Tibial artery (tissue), 4 donors: ENCODE results near the gene VSIG8.

Experiments
- DNase-seq, 2 donors: peaks; one replicate each; pipeline ENCODE4 v3.0.0-alpha.2; 2019
- H3K27ac ChIP-seq, 2 donors: fragments of 200-600 bp; sonication (generic) in 1 of 2; 1 replicate in 1 of 2; 2 replicates in 1 of 2; pipeline ENCODE4 v1.5.1; 2018 to 2019; ENCODE audit warnings: mild to moderate bottlenecking in 1 of 2
- H3K27me3 ChIP-seq, 2 donors: fragments of 200-600 bp; sonication (generic) in 1 of 2; one replicate each; pipeline versions ENCODE4 v1.5.1 to v1.6.0; 2016 to 2019
- H3K36me3 ChIP-seq, 3 donors: fragments of 200-600 bp; sonication (generic) in 2 of 3; one replicate each; pipeline ENCODE4 v1.5.1; 2016 to 2019; ENCODE audit warnings: mild to moderate bottlenecking in 2 of 3
- H3K4me1 ChIP-seq, 4 donors: fragments of 200-600 bp; sonication (generic) in 2 of 4; 1 replicate in 3 of 4; 2 replicates in 1 of 4; pipeline ENCODE4 v1.5.1; 2016 to 2019
- H3K4me3 ChIP-seq, 2 donors: fragments of 200-600 bp; sonication (generic) in 1 of 2; 1 replicate in 1 of 2; 2 replicates in 1 of 2; pipeline ENCODE4 v1.5.1; 2018 to 2019; ENCODE audit warnings: mild to moderate bottlenecking in 2 of 2
- H3K9me3 ChIP-seq, 3 donors: fragments of 200-600 bp; sonication (generic) in 1 of 3; one replicate each; pipeline ENCODE4 v1.5.1; 2016 to 2019
- intact Hi-C: fragments of 100-400 bp; cut with DNase I; formaldehyde crosslinking; loops from one replicate; pipeline ENCODE4 v1.15.0; 2023; ENCODE audit warnings: low total_unique reads
- TF ChIP-seq, protein P1 (sequence below), 2 experiments: fragments of 200-600 bp in 1 of 2; fragments of 450-650 bp in 1 of 2; IDR thresholded peaks; one replicate each; pipeline ENCODE4 v1.5.1; 2017 to 2019; ENCODE audit warnings: antibody characterized with exemption in 2 of 2, mild to moderate bottlenecking in 1 of 2, moderate library complexity in 1 of 2

Gene VSIG8

DNA sequence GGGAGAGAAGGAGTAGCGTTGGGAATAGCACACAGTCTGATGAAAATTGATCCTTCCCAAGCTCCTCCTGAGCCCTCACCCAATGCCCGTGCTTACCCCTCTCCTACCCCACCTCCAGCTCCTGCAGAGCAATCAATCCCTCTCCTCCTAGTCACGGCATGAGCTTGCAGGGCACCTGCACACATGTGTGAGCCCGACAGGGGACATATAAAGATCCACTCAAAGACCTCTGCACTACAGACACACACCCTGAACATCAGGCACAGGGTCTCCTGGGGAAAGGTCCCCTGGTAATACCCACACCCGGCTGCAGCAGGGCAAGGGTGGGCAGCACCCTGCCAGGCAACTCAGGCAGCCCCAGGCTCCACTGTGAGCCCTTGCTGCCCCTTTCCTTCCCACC lies 426 bp downstream of the VSIG8 start:
- H3K27ac ChIP-seq: no peak overlapping the region
- TF ChIP-seq, protein P1, sequence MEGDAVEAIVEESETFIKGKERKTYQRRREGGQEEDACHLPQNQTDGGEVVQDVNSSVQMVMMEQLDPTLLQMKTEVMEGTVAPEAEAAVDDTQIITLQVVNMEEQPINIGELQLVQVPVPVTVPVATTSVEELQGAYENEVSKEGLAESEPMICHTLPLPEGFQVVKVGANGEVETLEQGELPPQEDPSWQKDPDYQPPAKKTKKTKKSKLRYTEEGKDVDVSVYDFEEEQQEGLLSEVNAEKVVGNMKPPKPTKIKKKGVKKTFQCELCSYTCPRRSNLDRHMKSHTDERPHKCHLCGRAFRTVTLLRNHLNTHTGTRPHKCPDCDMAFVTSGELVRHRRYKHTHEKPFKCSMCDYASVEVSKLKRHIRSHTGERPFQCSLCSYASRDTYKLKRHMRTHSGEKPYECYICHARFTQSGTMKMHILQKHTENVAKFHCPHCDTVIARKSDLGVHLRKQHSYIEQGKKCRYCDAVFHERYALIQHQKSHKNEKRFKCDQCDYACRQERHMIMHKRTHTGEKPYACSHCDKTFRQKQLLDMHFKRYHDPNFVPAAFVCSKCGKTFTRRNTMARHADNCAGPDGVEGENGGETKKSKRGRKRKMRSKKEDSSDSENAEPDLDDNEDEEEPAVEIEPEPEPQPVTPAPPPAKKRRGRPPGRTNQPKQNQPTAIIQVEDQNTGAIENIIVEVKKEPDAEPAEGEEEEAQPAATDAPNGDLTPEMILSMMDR (IDR thresholded peaks at IDR 0.05): no peak
- H3K4me1 ChIP-seq: no peaks in the 10 kb centered on the region
- intact Hi-C loops: no loop called here
- H3K36me3 ChIP-seq: peaks cover 0 to 9% (median 3%) of the 10 kb centered on the region in 3 donors
- H3K9me3 ChIP-seq: no peaks in the 10 kb centered on the region
- H3K4me3 ChIP-seq: no peak overlapping the region
- H3K27me3 ChIP-seq: no peaks in the 10 kb centered on the region
- DNase-seq: no peak

DNA sequence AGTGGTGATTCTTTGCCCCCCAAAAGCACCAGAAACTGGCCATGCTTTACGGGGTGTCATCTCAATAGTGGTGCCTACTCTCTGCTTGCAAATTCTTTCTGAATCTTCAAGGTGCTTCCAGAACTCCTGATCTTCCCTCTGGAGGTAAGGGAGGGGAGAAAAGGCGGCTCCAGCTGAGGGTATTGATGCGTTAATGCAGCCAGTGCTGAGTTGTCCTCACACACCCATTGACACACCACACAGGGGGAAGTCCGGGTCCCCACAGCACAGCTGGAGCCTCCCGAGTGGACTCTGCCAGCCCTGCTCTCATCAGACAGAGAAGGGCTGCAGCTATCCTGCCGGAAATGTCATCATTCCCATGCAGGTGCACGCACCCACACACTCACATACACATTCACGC lies 1.2 kb downstream of the VSIG8 start:
- Histone ChIP-seq H3K36me3 (peaks cover 0 to 9% (median 3%) of the 10 kb centered on the region in 3 donors), H3K4me1 (no peaks in the 10 kb centered on the region), H3K4me3 (no peak overlapping the region), H3K27me3 (no peaks in the 10 kb centered on the region), H3K27ac (no peak overlapping the region), H3K9me3 (no peaks in the 10 kb centered on the region)
- TF ChIP-seq, protein P1 (IDR thresholded peaks at IDR 0.05): no peak
- intact Hi-C loops: no loop called here
- DNase-seq: no peak

DNA sequence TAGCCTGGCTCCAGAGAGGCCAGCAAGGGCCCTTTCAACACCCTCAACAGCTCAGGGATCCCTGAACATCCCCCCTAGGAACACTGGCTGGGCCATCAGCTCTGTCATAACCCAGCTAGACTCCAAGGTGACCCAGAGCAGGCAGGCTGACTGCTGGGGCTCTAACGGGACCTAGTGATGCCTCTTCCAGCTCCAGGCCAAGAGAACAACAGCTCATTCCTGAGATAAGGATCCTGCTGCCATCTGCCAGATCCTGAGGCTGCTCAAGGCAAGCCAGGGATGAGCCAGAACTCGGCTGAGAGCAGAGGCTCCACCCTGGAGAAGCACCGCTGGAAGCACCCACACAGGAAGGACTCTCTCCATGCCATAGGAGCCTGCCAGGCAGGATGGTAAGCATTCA lies 2.0 kb downstream of the VSIG8 start:
- Histone ChIP-seq H3K27me3 (no peaks in the 10 kb centered on the region), H3K36me3 (peaks cover 0 to 9% (median 3%) of the 10 kb centered on the region in 3 donors), H3K27ac (no peak overlapping the region), H3K4me1 (peaks cover 0 to 5% (median 2%) of the 10 kb centered on the region in 4 donors), H3K4me3 (no peak overlapping the region), H3K9me3 (no peaks in the 10 kb centered on the region)
- intact Hi-C loops: no loop called here
- TF ChIP-seq, protein P1 (IDR thresholded peaks at IDR 0.05): no peak
- no peak for DNase-seq

DNA sequence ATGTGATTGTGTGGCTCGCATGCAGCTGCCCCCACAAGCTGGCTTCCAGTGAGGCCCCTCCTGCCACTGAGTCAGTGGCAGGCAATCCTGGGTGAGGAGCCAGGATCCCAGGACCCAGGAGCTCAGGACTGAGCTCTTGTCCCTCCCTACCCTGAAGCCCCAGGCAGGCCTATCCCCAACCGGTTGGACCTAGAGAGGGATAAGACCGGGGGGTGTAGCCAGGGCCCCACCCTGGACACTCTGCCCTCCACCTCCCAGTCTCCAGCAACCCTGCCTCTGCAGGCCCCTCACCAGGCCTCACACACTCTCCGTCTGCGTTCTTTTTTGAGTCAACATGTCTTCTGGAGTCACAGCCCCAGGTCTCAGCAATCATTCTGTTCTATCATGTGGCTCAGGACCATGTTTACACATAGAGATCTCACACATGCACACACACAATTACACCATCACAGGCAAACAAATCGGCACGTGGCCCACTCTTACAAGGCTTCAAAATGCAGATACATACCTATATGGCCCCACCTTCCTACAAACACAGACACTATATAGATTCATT lies 2.6 kb downstream of the VSIG8 start:
- H3K36me3 ChIP-seq: peaks cover 0 to 9% (median 3%) of the 10 kb centered on the region in 3 donors
- no peak overlapping the region for H3K4me3 ChIP-seq
- peaks cover 0 to 11% (median 4%) of the 10 kb centered on the region in 4 donors for H3K4me1 ChIP-seq
- H3K9me3 ChIP-seq: no peaks in the 10 kb centered on the region
- no peak overlapping the region for H3K27ac ChIP-seq
- no peaks in the 10 kb centered on the region for H3K27me3 ChIP-seq
- DNase-seq: no peak
- intact Hi-C loops: loop anchor here (10.0 kb wide), 1 partner anchor 65 kb away; the partner anchor contains the start of gene TAGLN2
- TF ChIP-seq, protein P1 (IDR thresholded peaks at IDR 0.05): no peak

DNA sequence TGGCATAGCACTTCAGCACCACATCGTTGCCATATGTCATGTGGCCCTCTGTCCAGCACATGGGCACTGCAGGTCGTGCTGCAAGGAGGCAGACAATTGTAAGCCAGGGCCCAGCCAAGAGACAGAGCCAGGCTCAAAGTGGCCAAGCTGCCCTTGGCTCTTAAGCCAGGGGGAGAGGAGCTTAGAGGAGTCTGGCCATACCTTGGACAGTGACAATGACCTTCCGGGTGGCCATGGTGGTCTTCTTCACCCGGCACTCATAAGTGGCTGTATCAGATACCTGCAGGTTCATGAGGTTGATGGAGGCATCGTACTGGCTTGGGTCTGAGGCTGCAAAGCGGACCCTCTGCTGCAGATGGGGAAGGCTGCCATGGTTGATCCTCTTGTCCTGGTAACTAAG lies 4.6 kb downstream of the VSIG8 start:
- intact Hi-C loops: loop anchor here (10.0 kb wide), 1 partner anchor 67 kb away; the partner anchor contains the start of gene TAGLN2
- no peak overlapping the region for H3K27ac ChIP-seq
- H3K4me3 ChIP-seq: no peak overlapping the region
- TF ChIP-seq, protein P1 (IDR thresholded peaks at IDR 0.05): no peak
- H3K27me3 ChIP-seq: no peaks in the 10 kb centered on the region
- peaks cover 0 to 9% (median 3%) of the 10 kb centered on the region in 3 donors for H3K36me3 ChIP-seq
- peaks cover 0 to 19% (median 11%) of the 10 kb centered on the region in 4 donors for H3K4me1 ChIP-seq
- H3K9me3 ChIP-seq: no peaks in the 10 kb centered on the region
- no peak for DNase-seq
